B cell (primary cell): ENCODE measurements around the gene C2CD4C. TPM values are rescaled to one million over a fixed set of nuclear protein-coding genes. Genes with fewer than 3 reads are reported as not detected.
"Not testable (repeated sequence)": the region's sequence is repeated elsewhere in the genome, so short reads cannot be mapped to it uniquely, and the experiment has no call there.

Experiments used
- ATAC-seq: fragments of 200-7000 bp; cut with Tn5 transposase; one replicate; pipeline ENCODE4 v1.10.0; 2021; ENCODE audit warnings: low read depth, mild to moderate bottlenecking, moderate number of reproducible peaks, moderate library complexity
- CTCF ChIA-PET: fragments of 350-600 bp; sonication (Branson Sonifier 250); formaldehyde crosslinking; loops from one replicate; lab custom pipeline; 2021; ENCODE audit warnings: antibody characterized with exemption, inconsistent platforms; lab: Charles Lee
- POLR2A ChIA-PET: fragments of 350-600 bp; sonication (Branson Sonifier 250); formaldehyde crosslinking; loops from one replicate; lab custom pipeline; 2021; ENCODE audit warnings: antibody characterized with exemption; lab: Charles Lee
- DNase-seq: peaks from one replicate; pipeline ENCODE4 v3.0.0; 2013
- H2AFZ ChIP-seq: 2 replicates; pipeline ENCODE4 v1.6.1; 2012; ENCODE audit warnings: mild to moderate bottlenecking, low read depth, low read length; ENCODE audit not compliant: insufficient read depth, poor library complexity, severe bottlenecking
- H3K27ac ChIP-seq, 2 donors: 1 replicate in 1 of 2; 2 replicates in 1 of 2; pipeline ENCODE4 v1.5.1; 2012 to 2013; ENCODE audit warnings: low read length in 2 of 2, mild to moderate bottlenecking in 2 of 2, moderate library complexity in 1 of 2
- H3K27me3 ChIP-seq, 4 experiments: fragments of 200-600 bp in 1 of 4; sonication (generic) in 1 of 4; replicated peaks in 1 of 4; 1 replicate in 2 of 4; 2 replicates in 2 of 4; pipeline versions ENCODE4 v1.6.1 to v1.7.0; 2013 to 2016; ENCODE audit warnings: low read length in 3 of 4, mild to moderate bottlenecking in 2 of 4, mixed read lengths in 1 of 4, moderate library complexity in 1 of 4; ENCODE audit not compliant: insufficient read depth in 4 of 4, control insufficient read depth in 3 of 4; ENCODE audit errors: control extremely low read depth in 1 of 4
- H3K36me3 ChIP-seq, 2 experiments: replicated peaks in 1 of 2; 1 replicate in 1 of 2; 2 replicates in 1 of 2; pipeline versions ENCODE4 v1.6.1 to v1.7.1; 2013; ENCODE audit warnings: low read length in 1 of 2; ENCODE audit not compliant: insufficient read depth in 2 of 2, control insufficient read depth in 1 of 2; ENCODE audit errors: control extremely low read depth in 1 of 2, extremely low read depth in 1 of 2
- H3K4me1 ChIP-seq, 2 donors: fragments of 200-600 bp in 1 of 2; sonication (generic) in 1 of 2; 1 replicate in 1 of 2; 2 replicates in 1 of 2; pipeline versions ENCODE4 v1.5.1 to v1.6.1; 2013 to 2017; ENCODE audit warnings: low read length in 2 of 2; ENCODE audit not compliant: control insufficient read depth in 2 of 2, insufficient read depth in 2 of 2
- H3K4me2 ChIP-seq: replicated peaks from 2 replicates; pipeline ENCODE3; 2012; ENCODE audit warnings: mild to moderate bottlenecking, low read depth, low read length; ENCODE audit not compliant: poor library complexity, severe bottlenecking
- H3K4me3 ChIP-seq, 5 experiments: fragments of 200-600 bp in 1 of 5; sonication (generic) in 1 of 5; 1 replicate in 3 of 5; 2 replicates in 2 of 5; pipeline versions ENCODE4 v1.5.1 to v1.7.0; 2011 to 2016; ENCODE audit warnings: low read length in 4 of 5, mild to moderate bottlenecking in 4 of 5, low read depth in 2 of 5, control low read depth in 1 of 5, moderate library complexity in 1 of 5; ENCODE audit not compliant: insufficient read depth in 1 of 5; ENCODE audit errors: control extremely low read depth in 1 of 5, extremely low read depth in 1 of 5
- H3K79me2 ChIP-seq: fragments of 200-600 bp; sonication (generic); one replicate; pipeline ENCODE4 v1.6.0; 2016; ENCODE audit warnings: low read length; ENCODE audit not compliant: control insufficient read depth, insufficient read depth
- H3K9ac ChIP-seq: fragments of 200-600 bp; sonication (generic); 2 replicates; pipeline ENCODE4 v1.6.1; 2017; ENCODE audit warnings: mild to moderate bottlenecking, low read length, moderate library complexity
- H3K9me3 ChIP-seq, 3 donors: one replicate each; pipeline versions ENCODE4 v1.6.1 to v1.7.1; 2013; ENCODE audit warnings: low read length in 2 of 3; ENCODE audit not compliant: control insufficient read depth in 2 of 3, insufficient read depth in 1 of 3; ENCODE audit errors: control extremely low read depth in 1 of 3
- H4K20me1 ChIP-seq: 2 replicates; pipeline ENCODE4 v1.6.0; 2012; ENCODE audit warnings: mild to moderate bottlenecking, low read length; ENCODE audit not compliant: insufficient read depth, control insufficient read depth, poor library complexity, severe bottlenecking
- H3K27ac Mint-ChIP-seq: one replicate; pipeline ENCODE4 v1.8.0; 2021; ENCODE audit warnings: mixed read lengths
- H3K27me3 Mint-ChIP-seq: one replicate; pipeline ENCODE4 v1.8.0; 2021; ENCODE audit warnings: mixed read lengths
- H3K4me1 Mint-ChIP-seq: one replicate; pipeline ENCODE4 v1.8.0; 2021; ENCODE audit warnings: mixed read lengths
- H3K4me3 Mint-ChIP-seq: one replicate; pipeline ENCODE4 v1.8.0; 2021; ENCODE audit warnings: mixed read lengths
- H3K9me3 Mint-ChIP-seq: one replicate; pipeline ENCODE4 v1.8.0; 2022; ENCODE audit warnings: mixed read lengths; ENCODE audit not compliant: insufficient read depth
- EZH2 ChIP-seq: IDR thresholded peaks from 2 replicates; pipeline ENCODE4 v1.6.1; 2012; ENCODE audit warnings: borderline replicate concordance, low read depth, mild to moderate bottlenecking, moderate library complexity, low read length; ENCODE audit not compliant: insufficient read depth, poor library complexity, severe bottlenecking
- WGBS: methylation state at CpG from one replicate; pipeline ENCODE4 v1.1.5; 2013; ENCODE audit warnings: missing lambda C conversion rate; ENCODE audit not compliant: insufficient coverage; 5-methylcytosine and 5-hydroxymethylcytosine counted together
- intact Hi-C: fragments of 100-400 bp; cut with micrococcal nuclease; formaldehyde crosslinking; loops from one replicate; pipeline ENCODE4 v1.10.0; 2022
- polyA plus RNA-seq: library from polyadenylated mRNA; depleted of rRNA; stranded (reverse); fragments of >200 nt; gene quantifications from 2 replicates; pipeline ENCODE4 v1.2.3, GENCODE V29; 2012
- total RNA-seq, 2 donors: library from RNA; stranded (reverse); fragments of 120-200 nt in 1 of 2; gene quantifications; 1 replicate in 1 of 2; 2 replicates in 1 of 2; pipeline versions ENCODE4 v1.2.3 to v1.2.4, GENCODE V29; 2013 to 2022
- TF ChIP-seq, protein P1 (sequence below): fragments of 200-600 bp; IDR thresholded peaks from one replicate; pipeline ENCODE4 v1.8.0; 2022; ENCODE audit warnings: antibody characterized with exemption, mild to moderate bottlenecking

Gene C2CD4C
- total and polyA plus RNA-seq, 2 donors (not counting 1 experiment from before 2014, with no cell fraction given), result not detected

DNA sequence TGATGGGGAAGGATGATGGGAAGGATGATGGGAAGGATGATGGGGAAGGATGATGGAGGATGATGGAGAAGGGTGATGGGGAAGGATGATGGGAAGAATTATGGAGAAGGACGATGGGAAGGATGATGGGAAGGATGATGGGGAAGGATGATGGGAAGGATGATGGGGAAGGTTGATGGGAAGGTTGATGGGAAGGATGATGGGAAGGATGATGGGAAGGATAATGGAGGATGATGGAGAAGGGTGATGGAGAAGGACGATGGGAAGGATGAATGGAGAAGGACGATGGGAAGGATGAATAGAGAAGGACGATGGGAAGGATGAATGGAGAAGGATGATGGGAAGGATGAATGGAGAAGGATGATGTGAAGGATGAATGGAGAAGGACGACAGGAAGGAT is 13.5 kb downstream of the C2CD4C start:
- POLR2A ChIA-PET, result no interaction called here
- H3K9ac ChIP-seq, result no peak overlapping the region
- no peaks in the 10 kb centered on the region for H3K79me2 ChIP-seq
- no peak overlapping the region for H3K27ac ChIP-seq
- no peak overlapping the region for H2AFZ ChIP-seq
- 83% methylated on average over 5 of the region's 5 CpGs for WGBS
- no peaks in the 10 kb centered on the region for H4K20me1 ChIP-seq
- ATAC-seq (no peak), DNase-seq (no peak)
- H3K4me1 ChIP-seq, result no peaks in the 10 kb centered on the region
- no peaks in the 10 kb centered on the region for H3K4me1 Mint-ChIP-seq
- no peak for TF ChIP-seq EZH2
- TF ChIP-seq, protein P1, sequence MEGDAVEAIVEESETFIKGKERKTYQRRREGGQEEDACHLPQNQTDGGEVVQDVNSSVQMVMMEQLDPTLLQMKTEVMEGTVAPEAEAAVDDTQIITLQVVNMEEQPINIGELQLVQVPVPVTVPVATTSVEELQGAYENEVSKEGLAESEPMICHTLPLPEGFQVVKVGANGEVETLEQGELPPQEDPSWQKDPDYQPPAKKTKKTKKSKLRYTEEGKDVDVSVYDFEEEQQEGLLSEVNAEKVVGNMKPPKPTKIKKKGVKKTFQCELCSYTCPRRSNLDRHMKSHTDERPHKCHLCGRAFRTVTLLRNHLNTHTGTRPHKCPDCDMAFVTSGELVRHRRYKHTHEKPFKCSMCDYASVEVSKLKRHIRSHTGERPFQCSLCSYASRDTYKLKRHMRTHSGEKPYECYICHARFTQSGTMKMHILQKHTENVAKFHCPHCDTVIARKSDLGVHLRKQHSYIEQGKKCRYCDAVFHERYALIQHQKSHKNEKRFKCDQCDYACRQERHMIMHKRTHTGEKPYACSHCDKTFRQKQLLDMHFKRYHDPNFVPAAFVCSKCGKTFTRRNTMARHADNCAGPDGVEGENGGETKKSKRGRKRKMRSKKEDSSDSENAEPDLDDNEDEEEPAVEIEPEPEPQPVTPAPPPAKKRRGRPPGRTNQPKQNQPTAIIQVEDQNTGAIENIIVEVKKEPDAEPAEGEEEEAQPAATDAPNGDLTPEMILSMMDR, result no peak
- no peak overlapping the region for H3K27ac Mint-ChIP-seq
- CTCF ChIA-PET, result no interaction called here
- no peaks in the 10 kb centered on the region for H3K36me3 ChIP-seq
- H3K27me3 ChIP-seq, result peaks cover 0 to under 1% (median 0%) of the 10 kb centered on the region in 4 experiments
- H3K27me3 Mint-ChIP-seq, result no peaks in the 10 kb centered on the region
- H3K4me2 ChIP-seq, result no peak overlapping the region
- no peak overlapping the region for H3K4me3 ChIP-seq
- intact Hi-C loops, result no loop called here
- no peaks in the 10 kb centered on the region for H3K9me3 Mint-ChIP-seq
- no peak overlapping the region for H3K4me3 Mint-ChIP-seq
- peaks cover 0 to 28% (median 0%) of the 10 kb centered on the region in 3 donors for H3K9me3 ChIP-seq

DNA sequence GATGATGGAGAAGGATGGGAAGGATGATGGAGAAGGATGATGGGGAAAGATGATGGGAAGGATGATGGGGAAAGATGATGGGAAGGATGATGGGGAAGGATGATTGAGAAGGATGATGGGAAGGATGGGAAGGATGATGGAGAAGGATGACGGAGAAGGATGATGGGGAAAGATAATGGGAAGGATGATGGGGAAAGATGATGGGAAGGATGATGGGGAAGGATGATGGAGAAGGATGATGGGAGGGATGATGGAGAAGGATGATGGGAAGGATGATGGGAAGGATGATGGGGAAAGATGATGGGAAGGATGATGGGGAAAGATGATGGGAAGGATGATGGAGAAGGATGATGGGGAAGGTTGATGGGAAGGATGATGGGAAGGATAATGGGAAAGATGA is 14.1 kb downstream of the C2CD4C start:
- DNase-seq, H3K4me3 Mint-ChIP-seq, H3K4me1 Mint-ChIP-seq, CTCF ChIA-PET, H3K4me3 ChIP-seq, intact Hi-C loops, H3K4me1 ChIP-seq, H4K20me1 ChIP-seq, H3K9ac ChIP-seq, H3K27me3 ChIP-seq, POLR2A ChIA-PET, H2AFZ ChIP-seq, H3K79me2 ChIP-seq, H3K27ac Mint-ChIP-seq, H3K4me2 ChIP-seq, ATAC-seq, H3K27ac ChIP-seq, H3K36me3 ChIP-seq, H3K27me3 Mint-ChIP-seq, H3K9me3 Mint-ChIP-seq: not testable (repeated sequence)
- WGBS, result 100% methylated on average over 1 of the region's 1 CpG
- H3K9me3 ChIP-seq, result peaks cover 0 to 28% (median 0%) of the 10 kb centered on the region in 3 donors

- H3K4me1 Mint-ChIP-seq, H3K27me3 Mint-ChIP-seq, H3K9ac ChIP-seq, CTCF ChIA-PET, H4K20me1 ChIP-seq, H3K36me3 ChIP-seq, H3K27me3 ChIP-seq, ATAC-seq, POLR2A ChIA-PET, H2AFZ ChIP-seq, H3K27ac Mint-ChIP-seq, H3K4me2 ChIP-seq, H3K9me3 Mint-ChIP-seq, H3K27ac ChIP-seq, intact Hi-C loops, H3K4me3 ChIP-seq, H3K4me3 Mint-ChIP-seq, H3K4me1 ChIP-seq, DNase-seq, H3K79me2 ChIP-seq: not testable (repeated sequence)
- H3K9me3 ChIP-seq, result peaks cover 0 to 25% (median 0%) of the 10 kb centered on the region in 3 donors
Observed at GRCh38 chr19:393560-393959, 15.4 kb downstream of the C2CD4C start.
